Nephron (organoid): Measurements from ENCODE around the gene DNAAF3.
"Not testable (repeated sequence)": the region's sequence is repeated elsewhere in the genome, so short reads cannot be mapped to it uniquely, and the experiment has no call there.

Experiments used
- H3K27ac Mint-ChIP-seq, 3 experiments: 2 replicates each; pipeline ENCODE4 v1.8.0; 2020; ENCODE audit warnings: mixed read lengths in 3 of 3, mild to moderate bottlenecking in 2 of 3, moderate library complexity in 1 of 3
- H3K27me3 Mint-ChIP-seq: 2 replicates; pipeline ENCODE4 v1.8.0; 2021; ENCODE audit warnings: low read depth, mild to moderate bottlenecking, moderate library complexity, mixed read lengths
- H3K36me3 Mint-ChIP-seq: 2 replicates; pipeline ENCODE4 v1.8.0; 2020; ENCODE audit warnings: low read depth, mixed read lengths
- H3K4me1 Mint-ChIP-seq: 2 replicates; pipeline ENCODE4 v1.8.0; 2020; ENCODE audit warnings: mixed read lengths
- H3K4me3 Mint-ChIP-seq, 3 experiments: 2 replicates each; pipeline ENCODE4 v1.8.0; 2020; ENCODE audit warnings: mild to moderate bottlenecking in 3 of 3, mixed read lengths in 3 of 3, moderate library complexity in 2 of 3
- H3K9me3 Mint-ChIP-seq: 2 replicates; pipeline ENCODE4 v1.8.0; 2020; ENCODE audit warnings: mixed read lengths
- TF ChIP-seq, protein P1 (sequence below), 3 experiments: fragments of 200-600 bp; sonication (generic); IDR thresholded peaks; one replicate each; pipeline ENCODE4 v1.5.0; 2021; ENCODE audit warnings: antibody characterized with exemption in 3 of 3; ENCODE audit not compliant: unreplicated experiment in 3 of 3

The DNAAF3 gene

DNA sequence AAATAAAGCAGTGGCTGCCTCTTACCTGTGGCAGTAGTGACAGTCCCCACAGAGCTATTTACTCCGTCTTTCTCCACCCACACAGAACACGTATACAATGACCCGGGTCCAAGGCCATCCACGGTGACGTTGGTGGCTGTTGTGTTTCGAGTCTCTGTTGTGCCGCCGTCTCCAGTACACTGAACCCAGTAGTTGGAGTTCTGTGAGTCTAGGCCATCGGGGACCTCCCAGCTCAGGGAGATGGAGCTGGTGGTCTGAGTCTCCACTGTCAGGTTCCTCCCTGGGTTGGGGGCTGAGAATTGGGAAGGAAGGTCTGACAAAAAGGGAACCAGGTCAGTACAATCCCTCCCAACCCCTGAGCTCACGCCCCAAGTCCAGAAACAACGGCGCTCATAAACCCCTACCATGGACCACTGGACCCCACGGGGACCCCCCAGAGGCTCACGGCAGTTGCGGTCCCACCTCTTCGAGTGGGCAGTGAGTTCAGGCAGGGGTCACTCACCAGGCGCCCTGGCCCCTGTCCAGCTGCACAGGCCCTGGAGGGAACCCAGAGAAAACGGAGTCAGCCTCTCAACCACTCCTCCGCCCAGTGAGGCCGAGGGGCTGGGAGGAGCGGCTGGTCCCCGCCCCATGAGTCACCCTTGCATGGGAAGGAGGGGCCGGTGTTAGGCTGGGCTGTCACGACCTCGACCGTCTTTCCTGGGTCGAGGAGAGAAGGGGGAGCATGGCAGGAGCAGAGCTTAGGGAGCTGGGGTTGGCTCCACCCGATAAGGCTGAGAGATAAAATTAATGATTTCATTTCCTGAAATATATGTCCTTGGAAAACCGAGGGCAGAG is 40.5 kb upstream of the DNAAF3 start:
- Mint-ChIP-seq H3K36me3 (no peaks in the 10 kb centered on the region), H3K9me3 (no peaks in the 10 kb centered on the region), H3K27ac (peak overlapping the region; percentile 36 to 65 (median 54)), H3K4me1 (peaks cover 11% of the 10 kb centered on the region), H3K27me3 (peaks cover 18% of the 10 kb centered on the region), H3K4me3 (peak overlapping the region; percentile 58 to 76 (median 73))
- TF ChIP-seq, protein P1, sequence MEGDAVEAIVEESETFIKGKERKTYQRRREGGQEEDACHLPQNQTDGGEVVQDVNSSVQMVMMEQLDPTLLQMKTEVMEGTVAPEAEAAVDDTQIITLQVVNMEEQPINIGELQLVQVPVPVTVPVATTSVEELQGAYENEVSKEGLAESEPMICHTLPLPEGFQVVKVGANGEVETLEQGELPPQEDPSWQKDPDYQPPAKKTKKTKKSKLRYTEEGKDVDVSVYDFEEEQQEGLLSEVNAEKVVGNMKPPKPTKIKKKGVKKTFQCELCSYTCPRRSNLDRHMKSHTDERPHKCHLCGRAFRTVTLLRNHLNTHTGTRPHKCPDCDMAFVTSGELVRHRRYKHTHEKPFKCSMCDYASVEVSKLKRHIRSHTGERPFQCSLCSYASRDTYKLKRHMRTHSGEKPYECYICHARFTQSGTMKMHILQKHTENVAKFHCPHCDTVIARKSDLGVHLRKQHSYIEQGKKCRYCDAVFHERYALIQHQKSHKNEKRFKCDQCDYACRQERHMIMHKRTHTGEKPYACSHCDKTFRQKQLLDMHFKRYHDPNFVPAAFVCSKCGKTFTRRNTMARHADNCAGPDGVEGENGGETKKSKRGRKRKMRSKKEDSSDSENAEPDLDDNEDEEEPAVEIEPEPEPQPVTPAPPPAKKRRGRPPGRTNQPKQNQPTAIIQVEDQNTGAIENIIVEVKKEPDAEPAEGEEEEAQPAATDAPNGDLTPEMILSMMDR (IDR thresholded peaks at IDR 0.05; ENCODE audit: unreplicated experiment in 3 of 3): no peak

DNA sequence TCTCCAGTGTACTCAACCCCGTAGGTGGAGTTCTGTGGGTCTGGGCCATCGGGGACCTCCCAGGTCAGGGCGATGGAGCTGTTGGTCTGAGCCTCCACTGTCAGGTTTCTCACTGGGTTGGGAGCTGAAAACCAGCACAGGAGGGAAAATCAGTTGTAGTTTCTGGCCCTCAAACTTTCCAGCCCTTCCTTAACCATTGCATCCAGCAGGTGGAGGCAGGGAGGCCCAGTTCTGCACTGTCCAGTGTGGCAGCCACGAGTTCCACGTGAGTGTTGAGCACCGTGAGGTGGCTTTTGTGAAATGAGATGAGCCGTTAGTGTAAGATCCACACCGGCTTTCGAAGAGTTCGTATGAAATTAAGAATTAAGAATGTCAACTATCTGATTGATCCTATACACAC is 35.8 kb upstream of the DNAAF3 start:
- H3K9me3 Mint-ChIP-seq, H3K27ac Mint-ChIP-seq, H3K36me3 Mint-ChIP-seq, H3K4me1 Mint-ChIP-seq, H3K4me3 Mint-ChIP-seq: not testable (repeated sequence)
- TF ChIP-seq, protein P1 (IDR thresholded peaks at IDR 0.05; ENCODE audit: unreplicated experiment in 3 of 3): peak in 1 of 3 experiments; percentile 9
- peaks cover 24% of the 10 kb centered on the region for H3K27me3 Mint-ChIP-seq

DNA sequence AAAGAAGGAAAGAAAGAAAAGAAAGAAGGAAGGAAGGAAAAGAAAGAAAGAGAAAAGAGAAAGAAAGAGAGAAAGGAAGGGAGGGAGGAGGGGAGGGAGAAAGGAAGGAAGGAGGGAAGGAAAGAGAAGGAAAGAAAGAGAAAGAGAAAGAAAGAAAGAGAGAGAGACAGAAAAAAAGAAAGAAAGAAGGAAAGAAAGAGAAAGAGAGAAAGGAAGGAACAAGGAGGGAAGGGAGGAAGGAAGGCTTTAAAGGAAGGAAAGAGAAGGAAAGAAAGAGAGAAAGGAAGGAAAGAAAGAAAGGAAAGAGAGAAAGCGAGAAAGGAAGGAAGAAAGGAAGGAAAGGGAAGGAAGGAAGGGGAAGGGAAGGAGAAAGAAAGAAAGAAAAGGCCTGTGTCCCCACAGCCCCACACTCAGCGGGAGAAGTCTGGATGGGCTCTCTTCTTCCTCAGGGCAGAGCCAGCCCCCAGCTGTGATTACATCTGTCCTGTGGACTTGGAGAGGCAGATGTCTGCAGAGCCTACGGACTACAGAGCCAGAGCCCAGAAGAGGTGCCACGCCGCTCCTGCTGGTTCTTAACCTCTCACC is 33.3 kb upstream of the DNAAF3 start:
- no peak overlapping the region for H3K27ac Mint-ChIP-seq
- H3K36me3 Mint-ChIP-seq: no peaks in the 10 kb centered on the region
- no peaks in the 10 kb centered on the region for H3K4me1 Mint-ChIP-seq
- peaks cover 20% of the 10 kb centered on the region for H3K27me3 Mint-ChIP-seq
- H3K4me3 Mint-ChIP-seq: no peak overlapping the region
- no peaks in the 10 kb centered on the region for H3K9me3 Mint-ChIP-seq
- TF ChIP-seq, protein P1 (IDR thresholded peaks at IDR 0.05; ENCODE audit: unreplicated experiment in 3 of 3): no peak

DNA sequence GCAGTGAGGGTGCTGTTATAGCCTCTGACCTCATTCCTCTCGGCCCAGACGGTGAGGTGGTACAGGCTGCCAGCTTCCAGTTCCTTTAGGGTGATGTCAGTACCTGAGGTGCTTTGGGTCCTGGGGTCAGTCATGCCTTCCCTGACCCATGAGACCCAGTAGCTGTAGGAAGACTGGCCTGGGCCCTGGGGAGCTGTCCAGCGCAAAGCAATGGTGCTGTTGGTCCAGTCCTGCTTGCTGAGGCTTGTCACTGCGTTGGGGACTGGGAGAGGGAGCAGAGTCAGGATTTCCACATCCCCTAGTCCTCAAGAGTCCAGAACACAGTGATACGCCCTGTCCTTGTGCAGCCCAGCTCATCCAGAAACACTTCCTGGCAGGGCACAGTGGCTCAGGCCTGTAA is 32.2 kb upstream of the DNAAF3 start:
- TF ChIP-seq, protein P1 (IDR thresholded peaks at IDR 0.05; ENCODE audit: unreplicated experiment in 3 of 3): no peak
- Mint-ChIP-seq H3K9me3 (no peaks in the 10 kb centered on the region), H3K36me3 (no peaks in the 10 kb centered on the region), H3K27ac (no peak overlapping the region), H3K4me1 (no peaks in the 10 kb centered on the region), H3K27me3 (peaks cover 22% of the 10 kb centered on the region), H3K4me3 (no peak overlapping the region)

DNA sequence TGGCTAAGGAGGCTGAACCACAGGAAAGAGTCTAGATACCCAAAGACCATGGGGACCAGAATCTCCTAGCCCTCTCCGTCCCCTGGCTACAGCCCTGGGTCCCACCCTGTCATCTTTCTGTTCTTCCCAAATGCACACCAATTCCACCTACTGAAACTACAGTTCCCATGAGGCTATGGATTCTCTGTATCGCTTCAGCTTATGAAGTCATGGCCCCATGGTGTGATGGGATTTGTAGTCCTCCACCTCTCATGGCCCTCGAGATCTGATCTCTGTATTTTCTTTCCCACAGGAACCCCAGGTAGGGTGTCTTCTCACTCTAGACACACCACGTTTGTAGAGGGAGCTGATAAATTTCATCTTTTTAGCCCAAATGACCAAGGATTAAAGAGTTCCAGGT is 31.1 kb upstream of the DNAAF3 start:
- Mint-ChIP-seq H3K27ac (no peak overlapping the region), H3K36me3 (no peaks in the 10 kb centered on the region), H3K4me1 (no peaks in the 10 kb centered on the region), H3K4me3 (no peak overlapping the region), H3K9me3 (no peaks in the 10 kb centered on the region), H3K27me3 (peaks cover 23% of the 10 kb centered on the region)
- TF ChIP-seq, protein P1 (IDR thresholded peaks at IDR 0.05; ENCODE audit: unreplicated experiment in 3 of 3): no peak
